HepG2 (cell line): ENCODE results near the gene MPG. TPM values are rescaled to one million over a fixed set of nuclear protein-coding genes. Genes with fewer than 3 reads are reported as not detected.

Source experiments
- DPF2 ChIP-seq: sonication (generic); formaldehyde crosslinking; IDR thresholded peaks from 2 replicates; pipeline ENCODE4 v1.4.0; 2020; ENCODE audit warnings: mild to moderate bottlenecking, low read depth, missing genetic modification reagents, borderline replicate concordance
- KLF15 ChIP-seq: sonication (generic); formaldehyde crosslinking; IDR thresholded peaks from 2 replicates; pipeline ENCODE4 v1.8.1; 2023; ENCODE audit warnings: borderline replicate concordance, mild to moderate bottlenecking, inconsistent platforms, missing genetic modification reagents, mixed read lengths
- MYC ChIP-seq: sonication (generic); formaldehyde crosslinking; IDR thresholded peaks from 2 replicates; pipeline ENCODE4 v1.9.0; 2021; ENCODE audit warnings: missing genetic modification reagents, borderline replicate concordance
- NR2C2 ChIP-seq: sonication (generic); formaldehyde crosslinking; IDR thresholded peaks from 2 replicates; pipeline ENCODE4 v1.4.0; 2020; ENCODE audit warnings: missing genetic modification reagents, mild to moderate bottlenecking, moderate library complexity, borderline replicate concordance
- PBX3 ChIP-seq: sonication (generic); formaldehyde crosslinking; IDR thresholded peaks from 2 replicates; pipeline ENCODE4 v1.8.1; 2023; ENCODE audit warnings: missing genetic modification reagents, inconsistent platforms, borderline replicate concordance
- PHF8 ChIP-seq: sonication (generic); formaldehyde crosslinking; IDR thresholded peaks from 2 replicates; pipeline ENCODE4 v1.5.0; 2020; ENCODE audit warnings: missing genetic modification reagents
- RXRB ChIP-seq: IDR thresholded peaks from 2 replicates; pipeline ENCODE4 v1.6.1; 2016; ENCODE audit warnings: borderline replicate concordance, missing genetic modification reagents, missing compliant biosample characterization
- TEAD3 ChIP-seq: optimal IDR thresholded peaks from 2 replicates; pipeline ENCODE3; 2016; ENCODE audit warnings: borderline replicate concordance
- ZNF18 ChIP-seq: sonication (generic); formaldehyde crosslinking; IDR thresholded peaks from 2 replicates; pipeline ENCODE4 v1.8.0; 2022; ENCODE audit warnings: mild to moderate bottlenecking, missing genetic modification reagents; ENCODE audit not compliant: insufficient replicate concordance
- ZNF331 ChIP-seq: sonication (generic); formaldehyde crosslinking; IDR thresholded peaks from 2 replicates; pipeline ENCODE4 v1.4.0; 2020; ENCODE audit warnings: missing genetic modification reagents
- polyA plus RNA-seq, 8 experiments: library from polyadenylated mRNA; depleted of rRNA in 3 of 8; stranded (reverse) in 7 of 8; unstranded in 1 of 8; fragments of >200 nt; fragmentation: Illumina TruSeq in 4 of 8; extraction: Trizol in 4 of 8; gene quantifications; 2 replicates each; pipeline versions ENCODE4 v1.2.1 to v1.2.3, GENCODE V29; 2011 to 2016; ENCODE audit warnings: low read depth in 4 of 8, missing spikeins in 1 of 8, mixed read lengths in 1 of 8; ENCODE audit not compliant: insufficient read depth in 1 of 8
- total RNA-seq, 5 experiments: library from RNA; depleted of rRNA; stranded (reverse); fragments of >200 nt; fragmentation: Illumina TruSeq; extraction: Trizol; gene quantifications; 2 replicates each; pipeline ENCODE4 v1.2.3, GENCODE V29; 2016; ENCODE audit warnings: low read depth in 1 of 5
- TF ChIP-seq, protein P1 (sequence below): sonication (generic); formaldehyde crosslinking; IDR thresholded peaks from 2 replicates; pipeline ENCODE4 v1.5.0; 2020; ENCODE audit warnings: missing genetic modification reagents
- TF ChIP-seq, protein P2 (sequence below): sonication (generic); formaldehyde crosslinking; IDR thresholded peaks from 2 replicates; pipeline ENCODE4 v1.4.0; 2020; ENCODE audit warnings: low read depth, mild to moderate bottlenecking, missing genetic modification reagents
- TF ChIP-seq, protein P3 (sequence below): sonication (generic); formaldehyde crosslinking; conservative IDR thresholded peaks from 2 replicates; pipeline ENCODE4 v1.4.0; 2020; ENCODE audit warnings: missing genetic modification reagents
- TF ChIP-seq, protein P4 (sequence below), 2 experiments: sonication (generic) in 1 of 2; formaldehyde crosslinking in 1 of 2; IDR thresholded peaks; 2 replicates each; pipeline versions ENCODE4 v1.6.1 to v1.9.0; 2014 to 2022; ENCODE audit warnings: antibody characterized with exemption in 1 of 2, borderline replicate concordance in 1 of 2, inconsistent platforms in 1 of 2, low read depth in 1 of 2, missing genetic modification reagents in 1 of 2

Gene MPG
- total and polyA plus RNA-seq, 2 of the 13 experiments (the other 11 are each of a cell fraction or from before 2014, with no cell fraction given): 59.1 to 62.5 TPM

GRCh38 chr16:96935-97381 is 18.9 kb downstream of the MPG start (continued):
- TF ChIP-seq, protein P1, sequence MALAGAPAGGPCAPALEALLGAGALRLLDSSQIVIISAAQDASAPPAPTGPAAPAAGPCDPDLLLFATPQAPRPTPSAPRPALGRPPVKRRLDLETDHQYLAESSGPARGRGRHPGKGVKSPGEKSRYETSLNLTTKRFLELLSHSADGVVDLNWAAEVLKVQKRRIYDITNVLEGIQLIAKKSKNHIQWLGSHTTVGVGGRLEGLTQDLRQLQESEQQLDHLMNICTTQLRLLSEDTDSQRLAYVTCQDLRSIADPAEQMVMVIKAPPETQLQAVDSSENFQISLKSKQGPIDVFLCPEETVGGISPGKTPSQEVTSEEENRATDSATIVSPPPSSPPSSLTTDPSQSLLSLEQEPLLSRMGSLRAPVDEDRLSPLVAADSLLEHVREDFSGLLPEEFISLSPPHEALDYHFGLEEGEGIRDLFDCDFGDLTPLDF: no peak
- TF ChIP-seq TEAD3 (CRISPR knock-in tag) (peak; percentile 61), MYC (CRISPR knock-in tag) (peak; percentile 60; the same call in 1 of the 2 replicates), ZNF331 (CRISPR knock-in tag) (peak; percentile 75; the same call in 1 of the 2 replicates), RXRB (CRISPR knock-in tag) (peak; percentile 52; the same call in 1 of the 2 replicates), NR2C2 (CRISPR knock-in tag) (no peak), ZNF18 (CRISPR knock-in tag) (no peak), DPF2 (no peak), PBX3 (CRISPR knock-in tag) (no peak), PHF8 (CRISPR knock-in tag) (no peak), KLF15 (no peak)
- TF ChIP-seq, protein P2, sequence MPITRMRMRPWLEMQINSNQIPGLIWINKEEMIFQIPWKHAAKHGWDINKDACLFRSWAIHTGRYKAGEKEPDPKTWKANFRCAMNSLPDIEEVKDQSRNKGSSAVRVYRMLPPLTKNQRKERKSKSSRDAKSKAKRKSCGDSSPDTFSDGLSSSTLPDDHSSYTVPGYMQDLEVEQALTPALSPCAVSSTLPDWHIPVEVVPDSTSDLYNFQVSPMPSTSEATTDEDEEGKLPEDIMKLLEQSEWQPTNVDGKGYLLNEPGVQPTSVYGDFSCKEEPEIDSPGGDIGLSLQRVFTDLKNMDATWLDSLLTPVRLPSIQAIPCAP (CRISPR knock-in tag): no peak
- TF ChIP-seq, protein P3, sequence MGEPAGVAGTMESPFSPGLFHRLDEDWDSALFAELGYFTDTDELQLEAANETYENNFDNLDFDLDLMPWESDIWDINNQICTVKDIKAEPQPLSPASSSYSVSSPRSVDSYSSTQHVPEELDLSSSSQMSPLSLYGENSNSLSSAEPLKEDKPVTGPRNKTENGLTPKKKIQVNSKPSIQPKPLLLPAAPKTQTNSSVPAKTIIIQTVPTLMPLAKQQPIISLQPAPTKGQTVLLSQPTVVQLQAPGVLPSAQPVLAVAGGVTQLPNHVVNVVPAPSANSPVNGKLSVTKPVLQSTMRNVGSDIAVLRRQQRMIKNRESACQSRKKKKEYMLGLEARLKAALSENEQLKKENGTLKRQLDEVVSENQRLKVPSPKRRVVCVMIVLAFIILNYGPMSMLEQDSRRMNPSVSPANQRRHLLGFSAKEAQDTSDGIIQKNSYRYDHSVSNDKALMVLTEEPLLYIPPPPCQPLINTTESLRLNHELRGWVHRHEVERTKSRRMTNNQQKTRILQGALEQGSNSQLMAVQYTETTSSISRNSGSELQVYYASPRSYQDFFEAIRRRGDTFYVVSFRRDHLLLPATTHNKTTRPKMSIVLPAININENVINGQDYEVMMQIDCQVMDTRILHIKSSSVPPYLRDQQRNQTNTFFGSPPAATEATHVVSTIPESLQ (CRISPR knock-in tag): no peak
- TF ChIP-seq, protein P4, sequence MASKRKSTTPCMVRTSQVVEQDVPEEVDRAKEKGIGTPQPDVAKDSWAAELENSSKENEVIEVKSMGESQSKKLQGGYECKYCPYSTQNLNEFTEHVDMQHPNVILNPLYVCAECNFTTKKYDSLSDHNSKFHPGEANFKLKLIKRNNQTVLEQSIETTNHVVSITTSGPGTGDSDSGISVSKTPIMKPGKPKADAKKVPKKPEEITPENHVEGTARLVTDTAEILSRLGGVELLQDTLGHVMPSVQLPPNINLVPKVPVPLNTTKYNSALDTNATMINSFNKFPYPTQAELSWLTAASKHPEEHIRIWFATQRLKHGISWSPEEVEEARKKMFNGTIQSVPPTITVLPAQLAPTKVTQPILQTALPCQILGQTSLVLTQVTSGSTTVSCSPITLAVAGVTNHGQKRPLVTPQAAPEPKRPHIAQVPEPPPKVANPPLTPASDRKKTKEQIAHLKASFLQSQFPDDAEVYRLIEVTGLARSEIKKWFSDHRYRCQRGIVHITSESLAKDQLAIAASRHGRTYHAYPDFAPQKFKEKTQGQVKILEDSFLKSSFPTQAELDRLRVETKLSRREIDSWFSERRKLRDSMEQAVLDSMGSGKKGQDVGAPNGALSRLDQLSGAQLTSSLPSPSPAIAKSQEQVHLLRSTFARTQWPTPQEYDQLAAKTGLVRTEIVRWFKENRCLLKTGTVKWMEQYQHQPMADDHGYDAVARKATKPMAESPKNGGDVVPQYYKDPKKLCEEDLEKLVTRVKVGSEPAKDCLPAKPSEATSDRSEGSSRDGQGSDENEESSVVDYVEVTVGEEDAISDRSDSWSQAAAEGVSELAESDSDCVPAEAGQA (IDR thresholded peaks at IDR 0.05; ENCODE audit: low read depth): no peak
- TF ChIP-seq, protein P4 (CRISPR knock-in tag; IDR thresholded peaks at IDR 0.05; ENCODE audit: borderline replicate concordance): no peak
